RWPE2 (cell line): ENCODE data around the gene TRERF1.

Experiments
- ATAC-seq: fragments of 200-7000 bp; cut with Tn5 transposase; 3 replicates; pipeline ENCODE4 v1.9.1; 2021; ENCODE audit warnings: low read depth
- DNase-seq: peaks from one replicate; pipeline ENCODE4 v3.0.0-alpha.2; 2020; ENCODE audit warnings: low spot score
- H3K27ac ChIP-seq: fragments of 450-650 bp; 2 replicates; pipeline ENCODE4 v1.5.1; 2017; ENCODE audit warnings: mild to moderate bottlenecking; ENCODE audit not compliant: poor library complexity, severe bottlenecking
- H3K27me3 ChIP-seq: fragments of 250-450 bp; sonication (Bioruptor Pico); 2 replicates; pipeline ENCODE4 v1.5.1; 2021; ENCODE audit warnings: mild to moderate bottlenecking, moderate library complexity; ENCODE audit not compliant: insufficient read depth, poor library complexity, severe bottlenecking
- H3K36me3 ChIP-seq: fragments of 250-450 bp; sonication (Bioruptor Pico); 2 replicates; pipeline ENCODE4 v1.5.1; 2020; ENCODE audit warnings: low read depth, mild to moderate bottlenecking, moderate library complexity
- H3K4me1 ChIP-seq: fragments of 250-450 bp; sonication (Bioruptor Pico); 2 replicates; pipeline ENCODE4 v1.5.1; 2021; ENCODE audit warnings: mild to moderate bottlenecking, moderate library complexity; ENCODE audit not compliant: insufficient read depth, poor library complexity, severe bottlenecking
- H3K4me3 ChIP-seq: fragments of 250-450 bp; sonication (Bioruptor Pico); 2 replicates; pipeline ENCODE4 v1.5.1; 2021; ENCODE audit warnings: mild to moderate bottlenecking, moderate library complexity; ENCODE audit not compliant: severe bottlenecking
- H3K9me3 ChIP-seq: fragments of 250-450 bp; sonication (Bioruptor Pico); 2 replicates; pipeline ENCODE4 v1.5.1; 2021; ENCODE audit warnings: mild to moderate bottlenecking, moderate library complexity; ENCODE audit not compliant: severe bottlenecking
- TF ChIP-seq, protein P1 (sequence below): fragments of 450-650 bp; IDR thresholded peaks from one replicate; pipeline ENCODE4 v1.5.1; 2017; ENCODE audit warnings: mild to moderate bottlenecking, moderate library complexity; ENCODE audit not compliant: poor library complexity, severe bottlenecking

The TRERF1 gene

GRCh38 chr6:42200035-42200434 is 251.7 kb downstream of the TRERF1 start:
- ATAC-seq (peak; percentile 79), DNase-seq (no peak)
- Histone ChIP-seq H3K36me3 (peaks cover 17% of the 10 kb centered on the region), H3K4me1 (peaks cover 19% of the 10 kb centered on the region), H3K9me3 (no peaks in the 10 kb centered on the region), H3K4me3 (no peak overlapping the region), H3K27me3 (no peaks in the 10 kb centered on the region), H3K27ac (peak overlapping the region; percentile 50)
- TF ChIP-seq, protein P1, sequence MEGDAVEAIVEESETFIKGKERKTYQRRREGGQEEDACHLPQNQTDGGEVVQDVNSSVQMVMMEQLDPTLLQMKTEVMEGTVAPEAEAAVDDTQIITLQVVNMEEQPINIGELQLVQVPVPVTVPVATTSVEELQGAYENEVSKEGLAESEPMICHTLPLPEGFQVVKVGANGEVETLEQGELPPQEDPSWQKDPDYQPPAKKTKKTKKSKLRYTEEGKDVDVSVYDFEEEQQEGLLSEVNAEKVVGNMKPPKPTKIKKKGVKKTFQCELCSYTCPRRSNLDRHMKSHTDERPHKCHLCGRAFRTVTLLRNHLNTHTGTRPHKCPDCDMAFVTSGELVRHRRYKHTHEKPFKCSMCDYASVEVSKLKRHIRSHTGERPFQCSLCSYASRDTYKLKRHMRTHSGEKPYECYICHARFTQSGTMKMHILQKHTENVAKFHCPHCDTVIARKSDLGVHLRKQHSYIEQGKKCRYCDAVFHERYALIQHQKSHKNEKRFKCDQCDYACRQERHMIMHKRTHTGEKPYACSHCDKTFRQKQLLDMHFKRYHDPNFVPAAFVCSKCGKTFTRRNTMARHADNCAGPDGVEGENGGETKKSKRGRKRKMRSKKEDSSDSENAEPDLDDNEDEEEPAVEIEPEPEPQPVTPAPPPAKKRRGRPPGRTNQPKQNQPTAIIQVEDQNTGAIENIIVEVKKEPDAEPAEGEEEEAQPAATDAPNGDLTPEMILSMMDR = no peak

GRCh38 chr6:42199106-42199981 is 252.4 kb downstream of the TRERF1 start:
- Histone ChIP-seq H3K27me3 (no peaks in the 10 kb centered on the region), H3K36me3 (peaks cover 13% of the 10 kb centered on the region), H3K4me1 (peaks cover 19% of the 10 kb centered on the region), H3K27ac (peak overlapping the region; percentile 50), H3K4me3 (no peak overlapping the region), H3K9me3 (no peaks in the 10 kb centered on the region)
- DNase-seq (no peak), ATAC-seq (no peak)
- TF ChIP-seq, protein P1 = no peak

DNA sequence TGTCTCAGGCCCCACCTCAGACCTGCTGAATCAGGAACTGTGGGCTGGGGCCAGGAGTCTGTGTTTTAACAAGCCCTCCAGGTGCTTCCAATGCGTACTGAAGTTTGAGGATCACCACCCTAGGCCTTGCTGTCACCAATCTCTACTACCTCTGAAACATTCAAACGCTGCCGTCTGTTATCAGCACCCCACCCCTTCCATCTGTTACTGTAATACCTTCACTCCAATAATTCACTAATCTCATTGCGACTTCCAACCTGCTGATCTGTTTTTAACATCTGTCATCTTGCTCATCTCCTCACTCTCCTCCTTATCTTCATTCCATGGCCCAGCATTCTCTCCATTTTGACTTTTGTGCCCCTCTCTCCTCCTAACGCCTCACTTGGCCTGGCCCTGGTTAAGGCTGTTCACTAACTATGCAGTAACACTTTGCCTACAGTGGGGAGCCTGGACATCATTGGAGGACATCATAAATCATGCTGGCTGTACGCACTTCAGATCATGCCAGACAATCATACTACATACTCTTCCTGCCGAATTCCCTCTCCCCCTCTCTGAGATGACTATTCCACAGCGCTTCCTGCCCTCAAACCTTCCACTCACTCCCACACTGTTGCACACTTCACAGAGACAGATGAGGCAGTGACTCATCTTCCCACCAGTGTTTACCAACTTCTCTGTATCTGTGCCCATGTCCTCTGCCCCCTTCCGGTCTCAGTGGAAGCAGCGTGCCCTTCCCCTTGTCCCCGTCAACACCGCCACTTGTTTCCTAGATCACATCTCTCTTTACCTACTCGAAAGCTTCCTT is 254.0 kb downstream of the TRERF1 start:
- H3K27ac ChIP-seq = peak overlapping the region; percentile 37

GRCh38 chr6:42195415-42195814 is 256.3 kb downstream of the TRERF1 start:
- Histone ChIP-seq H3K27ac (peak overlapping the region; percentile 7), H3K4me1 (peaks cover 32% of the 10 kb centered on the region), H3K4me3 (no peak overlapping the region), H3K9me3 (no peaks in the 10 kb centered on the region), H3K36me3 (no peaks in the 10 kb centered on the region), H3K27me3 (no peaks in the 10 kb centered on the region)
- ATAC-seq (no peak), DNase-seq (no peak)
- TF ChIP-seq, protein P1 = no peak

More for the DNA sequence above, 254.0 kb downstream of the TRERF1 start:
- H3K4me1 ChIP-seq = peaks cover 28% of the 10 kb centered on the region
- peak; percentile 22 for ATAC-seq
- TF ChIP-seq, protein P1 = no peak
- no peak for DNase-seq
- H3K27me3 ChIP-seq = no peaks in the 10 kb centered on the region
- no peaks in the 10 kb centered on the region for H3K9me3 ChIP-seq
- H3K4me3 ChIP-seq = no peak overlapping the region
- H3K36me3 ChIP-seq = peaks cover 2% of the 10 kb centered on the region; the same call in 1 of the 2 replicates
